Measurements from ENCODE around the gene SRRM1.
"Not testable (repeated sequence)": the region's sequence is repeated elsewhere in the genome, so short reads cannot be mapped to it uniquely, and the experiment has no call there.

SRRM1 gene

GRCh38 chr1:24713176-24713575 lies 70.1 kb downstream of the SRRM1 start:
- in situ Hi-C loops (cut with MboI; ENCODE audit: low sequenced_read_pairs): no loop called here

GRCh38 chr1:24713736-24714135 lies 70.6 kb downstream of the SRRM1 start:
- in situ Hi-C loops (cut with MboI; ENCODE audit: low sequenced_read_pairs): no loop called here

GRCh38 chr1:24714859-24715520 lies 71.9 kb downstream of the SRRM1 start:
- in situ Hi-C loops (cut with MboI; ENCODE audit: low sequenced_read_pairs): no loop called here

- in situ Hi-C loops (cut with MboI; ENCODE audit: low sequenced_read_pairs): no loop called here
Measured at GRCh38 chr1:24715658-24716057, 72.6 kb downstream of the SRRM1 start.

- in situ Hi-C loops (cut with MboI; ENCODE audit: low sequenced_read_pairs): no loop called here
Measured at GRCh38 chr1:24717887-24718650, 75.0 kb downstream of the SRRM1 start.

GRCh38 chr1:24720152-24720551 lies 77.0 kb downstream of the SRRM1 start:
- in situ Hi-C loops (cut with MboI; ENCODE audit: low sequenced_read_pairs): no loop called here

GRCh38 chr1:24721533-24721932 lies 78.4 kb downstream of the SRRM1 start:
- in situ Hi-C loops (cut with MboI; ENCODE audit: low sequenced_read_pairs): no loop called here

GRCh38 chr1:24722073-24723035 lies 79.3 kb downstream of the SRRM1 start:
- in situ Hi-C loops (cut with MboI; ENCODE audit: low sequenced_read_pairs): not testable (repeated sequence)
